HG02763 (cell line): ENCODE results near the gene RNF157.
"Not testable (repeated sequence)": the region's sequence is repeated elsewhere in the genome, so short reads cannot be mapped to it uniquely, and the experiment has no call there.

Experiments used
- ATAC-seq: cut with Tn5 transposase; IDR thresholded peaks from one replicate; pipeline ENCODE4 v1.9.1; 2021; ENCODE audit warnings: mild to moderate bottlenecking, moderate library complexity; ENCODE audit not compliant: unreplicated experiment

Gene RNF157

GRCh38 chr17:76270770-76271668 is 30.7 kb upstream of the RNF157 start:
- no peak for ATAC-seq

- ATAC-seq: no peak
Measured at GRCh38 chr17:76270127-76270592, 29.9 kb upstream of the RNF157 start.

- ATAC-seq: no peak
Measured at GRCh38 chr17:76268991-76269981, 29.0 kb upstream of the RNF157 start.

- ATAC-seq: no peak
Measured at GRCh38 chr17:76268015-76268749, 27.9 kb upstream of the RNF157 start.

GRCh38 chr17:76267581-76268001 is 27.3 kb upstream of the RNF157 start:
- ATAC-seq: not testable (repeated sequence)

GRCh38 chr17:76267051-76267576 is 26.8 kb upstream of the RNF157 start:
- ATAC-seq: no peak

- no peak for ATAC-seq
Measured at GRCh38 chr17:76266244-76266938, 26.1 kb upstream of the RNF157 start.

- ATAC-seq: no peak
Measured at GRCh38 chr17:76265624-76266243, 25.4 kb upstream of the RNF157 start.

- peak; percentile 81 for ATAC-seq
Measured at GRCh38 chr17:76264755-76265623, 24.7 kb upstream of the RNF157 start, which contains the start of gene UBALD2. UBALD2 (plus strand) TSS chr17:76265348; CDS start chr17:76265506, 158 bp downstream.

- no peak for ATAC-seq
Measured at GRCh38 chr17:76264425-76264754, 24.1 kb upstream of the RNF157 start.

- no peak for ATAC-seq
Measured at GRCh38 chr17:76263896-76264295, 23.6 kb upstream of the RNF157 start.

- ATAC-seq: no peak
Measured at GRCh38 chr17:76262732-76263344, 22.5 kb upstream of the RNF157 start.

GRCh38 chr17:76261421-76262215 is 21.3 kb upstream of the RNF157 start:
- ATAC-seq: no peak

- no peak for ATAC-seq
Measured at GRCh38 chr17:76260669-76261068, 20.4 kb upstream of the RNF157 start.

GRCh38 chr17:76260220-76260619 is 19.9 kb upstream of the RNF157 start:
- ATAC-seq: no peak

GRCh38 chr17:76256430-76257050 is 16.2 kb upstream of the RNF157 start:
- not testable (repeated sequence) for ATAC-seq
